NB4 (cell line): ENCODE results near the gene MAGEF1.

Experiments used
- POLR2A ChIP-seq: IDR thresholded peaks from 2 replicates; pipeline ENCODE4 v1.6.1; 2011; ENCODE audit warnings: mild to moderate bottlenecking; ENCODE audit not compliant: insufficient read length; ENCODE audit errors: extremely low read depth
- TF ChIP-seq, protein P1 (sequence below): IDR thresholded peaks from one replicate; pipeline ENCODE4 v1.5.1; 2012; ENCODE audit warnings: low read depth, low read length
- TF ChIP-seq, protein P2 (sequence below): IDR thresholded peaks from 2 replicates; pipeline ENCODE4 v1.6.1; 2011; ENCODE audit warnings: low read depth, low read length

DNA sequence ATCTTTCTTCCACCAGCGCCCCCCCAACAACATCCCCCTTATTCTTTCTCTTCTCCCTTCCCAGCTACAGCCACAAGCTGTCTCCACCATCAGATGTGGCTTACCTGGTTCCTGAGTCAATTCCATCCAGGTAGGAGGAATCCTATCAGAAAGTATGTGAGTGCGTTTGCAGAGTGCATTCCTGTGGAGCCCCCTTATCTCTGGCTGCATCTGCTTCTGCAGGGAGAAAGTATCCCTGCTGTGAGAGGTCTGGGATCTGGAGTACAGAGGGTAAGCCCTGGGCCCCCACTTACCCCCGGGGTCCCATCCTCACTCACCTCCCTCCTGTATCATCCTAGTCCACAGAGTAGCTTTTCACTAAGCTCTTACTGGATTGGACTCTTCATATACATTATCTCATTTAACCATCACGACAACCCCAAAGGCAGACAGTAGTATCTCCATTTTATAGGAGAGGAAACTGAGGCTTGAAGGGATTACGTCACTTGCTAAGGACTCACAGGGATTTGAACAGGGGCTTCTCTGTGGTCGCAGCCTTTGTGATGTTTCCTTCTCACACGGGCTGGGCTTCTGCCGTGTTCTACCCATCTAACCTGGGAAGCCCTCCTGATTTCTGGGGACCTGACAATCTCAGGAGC lies 22.2 kb upstream of the MAGEF1 start:
- TF ChIP-seq POLR2A = no peak
- TF ChIP-seq, protein P1, sequence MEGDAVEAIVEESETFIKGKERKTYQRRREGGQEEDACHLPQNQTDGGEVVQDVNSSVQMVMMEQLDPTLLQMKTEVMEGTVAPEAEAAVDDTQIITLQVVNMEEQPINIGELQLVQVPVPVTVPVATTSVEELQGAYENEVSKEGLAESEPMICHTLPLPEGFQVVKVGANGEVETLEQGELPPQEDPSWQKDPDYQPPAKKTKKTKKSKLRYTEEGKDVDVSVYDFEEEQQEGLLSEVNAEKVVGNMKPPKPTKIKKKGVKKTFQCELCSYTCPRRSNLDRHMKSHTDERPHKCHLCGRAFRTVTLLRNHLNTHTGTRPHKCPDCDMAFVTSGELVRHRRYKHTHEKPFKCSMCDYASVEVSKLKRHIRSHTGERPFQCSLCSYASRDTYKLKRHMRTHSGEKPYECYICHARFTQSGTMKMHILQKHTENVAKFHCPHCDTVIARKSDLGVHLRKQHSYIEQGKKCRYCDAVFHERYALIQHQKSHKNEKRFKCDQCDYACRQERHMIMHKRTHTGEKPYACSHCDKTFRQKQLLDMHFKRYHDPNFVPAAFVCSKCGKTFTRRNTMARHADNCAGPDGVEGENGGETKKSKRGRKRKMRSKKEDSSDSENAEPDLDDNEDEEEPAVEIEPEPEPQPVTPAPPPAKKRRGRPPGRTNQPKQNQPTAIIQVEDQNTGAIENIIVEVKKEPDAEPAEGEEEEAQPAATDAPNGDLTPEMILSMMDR = no peak
- TF ChIP-seq, protein P2, sequence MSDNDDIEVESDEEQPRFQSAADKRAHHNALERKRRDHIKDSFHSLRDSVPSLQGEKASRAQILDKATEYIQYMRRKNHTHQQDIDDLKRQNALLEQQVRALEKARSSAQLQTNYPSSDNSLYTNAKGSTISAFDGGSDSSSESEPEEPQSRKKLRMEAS = no peak
